ENCODE results near the gene MTCH2. TPM values are rescaled to one million over a fixed set of nuclear protein-coding genes. Genes with fewer than 3 reads are reported as not detected.

MTCH2 gene
- total RNA-seq, 1 donor from 2014 or later = 131 TPM

DNA sequence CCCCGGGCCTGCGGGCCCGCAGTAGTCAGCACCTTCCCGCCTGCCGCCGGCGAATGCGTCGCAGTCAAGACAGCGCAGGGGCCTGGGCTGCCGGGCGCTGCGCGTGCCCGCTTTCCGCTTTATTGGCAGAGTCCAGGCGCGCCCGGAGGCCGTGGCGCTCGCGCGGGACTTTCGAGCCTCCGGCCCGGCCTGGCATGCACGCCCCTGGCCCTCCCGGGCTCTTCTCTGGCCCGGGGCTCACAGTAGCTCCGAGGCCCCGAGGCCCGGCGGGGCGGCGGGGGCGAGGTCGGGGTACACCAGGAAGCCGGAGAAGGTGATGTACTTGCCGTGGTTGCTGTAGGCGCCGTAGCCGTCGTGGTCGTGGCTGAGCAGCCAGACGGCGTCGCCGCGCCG, 52.8 kb downstream of the MTCH2 start:
- TF ChIP-seq, protein P1, sequence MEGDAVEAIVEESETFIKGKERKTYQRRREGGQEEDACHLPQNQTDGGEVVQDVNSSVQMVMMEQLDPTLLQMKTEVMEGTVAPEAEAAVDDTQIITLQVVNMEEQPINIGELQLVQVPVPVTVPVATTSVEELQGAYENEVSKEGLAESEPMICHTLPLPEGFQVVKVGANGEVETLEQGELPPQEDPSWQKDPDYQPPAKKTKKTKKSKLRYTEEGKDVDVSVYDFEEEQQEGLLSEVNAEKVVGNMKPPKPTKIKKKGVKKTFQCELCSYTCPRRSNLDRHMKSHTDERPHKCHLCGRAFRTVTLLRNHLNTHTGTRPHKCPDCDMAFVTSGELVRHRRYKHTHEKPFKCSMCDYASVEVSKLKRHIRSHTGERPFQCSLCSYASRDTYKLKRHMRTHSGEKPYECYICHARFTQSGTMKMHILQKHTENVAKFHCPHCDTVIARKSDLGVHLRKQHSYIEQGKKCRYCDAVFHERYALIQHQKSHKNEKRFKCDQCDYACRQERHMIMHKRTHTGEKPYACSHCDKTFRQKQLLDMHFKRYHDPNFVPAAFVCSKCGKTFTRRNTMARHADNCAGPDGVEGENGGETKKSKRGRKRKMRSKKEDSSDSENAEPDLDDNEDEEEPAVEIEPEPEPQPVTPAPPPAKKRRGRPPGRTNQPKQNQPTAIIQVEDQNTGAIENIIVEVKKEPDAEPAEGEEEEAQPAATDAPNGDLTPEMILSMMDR (IDR thresholded peaks at IDR 0.05; ENCODE audit: insufficient read depth, low read length, poor library complexity, severe bottlenecking) = no peak
- peaks cover 45% of the 10 kb centered on the region for H3K27me3 ChIP-seq (ENCODE audit: control insufficient read depth, insufficient read depth, low read length)
- peak overlapping the region; percentile 28 for H3K4me3 ChIP-seq (ENCODE audit: low read depth, low read length)
- no peaks in the 10 kb centered on the region for H3K36me3 ChIP-seq (ENCODE audit: control insufficient read depth, insufficient read depth, low read length)
- no peak for DNase-seq (ENCODE audit: low read depth)

DNA sequence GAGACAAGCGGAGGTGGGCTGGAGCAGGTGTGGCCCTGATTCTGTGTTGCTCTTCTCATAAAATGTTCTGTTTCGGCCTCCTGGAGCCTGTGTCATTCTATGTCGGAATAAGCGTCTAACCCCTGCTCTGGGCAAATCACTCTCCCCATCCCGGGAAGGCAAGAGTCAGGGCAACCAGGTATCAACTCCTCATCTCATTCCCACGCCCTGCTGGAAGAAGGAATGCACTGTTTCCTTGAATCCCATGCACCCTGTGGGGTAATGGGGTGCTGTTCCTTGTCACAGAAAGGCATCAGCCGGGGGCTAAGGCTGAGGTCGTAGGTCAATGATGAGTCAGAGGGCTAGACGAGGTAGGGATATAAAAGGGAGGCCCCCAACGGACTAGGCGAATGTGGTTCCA, 53.2 kb downstream of the MTCH2 start:
- peaks cover 41% of the 10 kb centered on the region for H3K27me3 ChIP-seq (ENCODE audit: control insufficient read depth, insufficient read depth, low read length)
- no peak for DNase-seq (ENCODE audit: low read depth)
- no peaks in the 10 kb centered on the region for H3K36me3 ChIP-seq (ENCODE audit: control insufficient read depth, insufficient read depth, low read length)
- TF ChIP-seq, protein P1 (IDR thresholded peaks at IDR 0.05; ENCODE audit: insufficient read depth, low read length, poor library complexity, severe bottlenecking) = no peak
- no peak overlapping the region for H3K4me3 ChIP-seq (ENCODE audit: low read depth, low read length)

DNA sequence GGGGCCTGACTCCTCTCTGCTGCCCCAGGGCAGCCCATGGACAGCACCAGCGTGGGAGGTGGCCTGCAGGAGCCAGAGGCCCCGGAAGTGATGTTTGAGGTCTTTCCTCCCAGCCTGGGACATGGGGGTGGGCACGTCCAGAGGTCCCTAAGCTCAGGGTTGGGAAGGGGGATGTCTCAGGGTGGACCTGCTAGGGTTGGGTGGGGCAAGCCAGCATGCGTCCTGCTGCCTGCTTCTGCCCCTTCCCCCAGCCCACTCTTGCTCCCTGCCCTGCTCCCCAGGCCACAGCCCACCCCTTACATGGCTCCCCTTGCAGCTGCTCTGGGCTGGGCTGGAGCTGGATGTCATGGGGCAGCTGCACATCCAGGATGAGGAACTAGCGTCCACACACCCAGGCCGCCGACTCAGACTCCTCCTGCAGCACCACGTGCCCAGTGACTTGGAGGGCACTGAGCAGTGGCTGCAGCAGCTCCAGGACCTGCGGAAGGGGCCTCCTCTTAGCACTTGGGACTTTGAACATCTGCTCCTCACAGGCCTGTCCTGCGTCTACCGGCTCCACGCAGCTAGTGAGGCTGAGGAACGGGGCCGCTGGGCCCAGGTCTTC, 54.5 kb downstream of the MTCH2 start:
- H3K36me3 ChIP-seq (ENCODE audit: control insufficient read depth, insufficient read depth, low read length) = no peaks in the 10 kb centered on the region
- H3K4me3 ChIP-seq (ENCODE audit: low read depth, low read length) = no peak overlapping the region
- peaks cover 28% of the 10 kb centered on the region for H3K27me3 ChIP-seq (ENCODE audit: control insufficient read depth, insufficient read depth, low read length)
- TF ChIP-seq, protein P1 (IDR thresholded peaks at IDR 0.05; ENCODE audit: insufficient read depth, low read length, poor library complexity, severe bottlenecking) = no peak
- DNase-seq (ENCODE audit: low read depth) = no peak

DNA sequence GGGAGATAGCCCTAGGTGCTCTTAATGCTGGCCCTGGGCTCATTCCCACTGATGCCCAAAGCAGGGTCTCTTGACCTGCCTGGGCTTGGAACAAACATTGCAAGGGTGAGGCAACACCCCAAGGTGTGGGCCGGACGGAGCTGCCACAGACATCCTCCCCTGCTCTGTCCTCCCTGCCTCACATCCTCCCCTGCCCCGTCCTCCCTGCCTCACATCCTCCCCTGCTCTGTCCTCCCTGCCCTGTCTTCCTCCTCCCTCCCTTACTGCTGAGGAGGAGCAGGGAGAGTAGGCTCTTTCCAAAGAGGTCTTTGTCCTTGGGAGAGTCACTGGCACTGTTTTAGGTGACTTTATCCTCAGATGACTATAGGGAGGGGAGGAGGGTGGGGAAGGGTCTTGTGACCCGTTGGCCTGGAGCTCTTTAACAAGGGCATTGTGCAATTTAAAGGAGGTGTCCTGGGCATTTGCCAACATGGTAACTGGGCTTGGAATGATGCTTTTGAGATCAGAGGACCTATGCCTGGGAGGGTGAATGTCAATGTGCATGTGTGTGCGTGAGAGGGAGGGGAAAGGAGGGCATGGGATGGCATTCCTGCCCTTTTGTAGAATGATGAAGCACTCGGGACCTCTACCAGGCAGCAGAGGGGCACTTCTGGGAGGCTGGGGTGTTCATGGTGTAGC, 55.2 kb downstream of the MTCH2 start:
- Histone ChIP-seq H3K4me3 (ENCODE audit: low read depth, low read length) (no peak overlapping the region), H3K36me3 (ENCODE audit: control insufficient read depth, insufficient read depth, low read length) (no peaks in the 10 kb centered on the region)
- DNase-seq (ENCODE audit: low read depth) = no peak

DNA sequence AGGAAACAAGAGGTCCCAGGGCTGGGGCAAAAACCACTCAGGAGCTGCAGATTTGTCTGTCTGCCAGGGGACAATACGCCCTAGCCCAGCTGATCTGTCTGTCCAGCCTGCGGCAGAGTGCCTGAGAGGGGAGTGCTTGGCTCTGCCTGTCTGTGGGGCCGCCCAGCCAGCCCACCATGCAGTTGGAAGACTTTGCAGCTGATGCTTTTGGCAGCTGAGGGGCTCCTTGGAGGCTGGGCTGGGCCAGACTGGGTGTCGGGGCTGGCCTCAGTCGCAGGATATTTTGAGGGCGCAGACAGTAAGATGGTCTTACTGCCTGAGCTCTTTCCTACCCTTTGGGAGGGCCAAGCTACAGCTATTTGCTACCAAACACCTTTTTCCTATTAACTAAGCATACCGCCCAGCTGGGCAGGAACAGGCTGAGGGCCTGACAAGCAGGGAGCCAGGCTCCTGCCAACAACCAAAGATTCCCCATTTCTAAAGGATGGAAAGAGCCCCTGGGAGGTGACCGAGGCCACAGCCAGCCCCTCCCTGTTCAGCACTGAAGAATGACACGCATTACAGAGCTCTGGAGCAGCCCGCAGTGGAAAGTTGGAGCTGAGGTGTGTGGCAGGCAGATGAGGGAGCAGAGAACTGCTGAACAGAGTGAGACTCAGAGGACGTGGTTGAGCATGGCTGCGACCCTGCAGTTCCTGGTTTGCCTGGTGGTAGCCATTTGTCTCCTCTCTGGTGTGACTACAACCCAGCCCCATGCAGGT, 56.1 kb downstream of the MTCH2 start, which contains the start of gene FAM180B:
Gene FAM180B, plus strand, starts transcription at position 581 of the 758 bp plus-strand sequence. Its CDS starts 91 bp downstream, at position 672.
- no peak for DNase-seq (ENCODE audit: low read depth)
- H3K27me3 ChIP-seq (ENCODE audit: control insufficient read depth, insufficient read depth, low read length) = peaks cover 15% of the 10 kb centered on the region
- H3K4me3 ChIP-seq (ENCODE audit: low read depth, low read length) = no peak within 1 kb of the TSS
- TF ChIP-seq, protein P1 (IDR thresholded peaks at IDR 0.05; ENCODE audit: insufficient read depth, low read length, poor library complexity, severe bottlenecking) = no peak
- peaks cover 2% of the 10 kb centered on the region for H3K36me3 ChIP-seq (ENCODE audit: control insufficient read depth, insufficient read depth, low read length)

More for the DNA sequence above, 55.2 kb downstream of the MTCH2 start:
- H3K27me3 ChIP-seq (ENCODE audit: control insufficient read depth, insufficient read depth, low read length) = peaks cover 21% of the 10 kb centered on the region
- TF ChIP-seq, protein P1 (IDR thresholded peaks at IDR 0.05; ENCODE audit: insufficient read depth, low read length, poor library complexity, severe bottlenecking) = no peak

Data from kidney epithelial cell (primary cell).